B cell (primary cell): Measurements from ENCODE around the gene TMEM185A. TPM values are rescaled to one million over a fixed set of nuclear protein-coding genes. Genes with fewer than 3 reads are reported as not detected.

Experiments
- ATAC-seq: fragments of 200-7000 bp; cut with Tn5 transposase; one replicate; pipeline ENCODE4 v1.10.0; 2021; ENCODE audit warnings: low read depth, mild to moderate bottlenecking, moderate number of reproducible peaks, moderate library complexity
- CTCF ChIA-PET: fragments of 350-600 bp; sonication (Branson Sonifier 250); formaldehyde crosslinking; loops from one replicate; lab custom pipeline; 2021; ENCODE audit warnings: antibody characterized with exemption, inconsistent platforms; lab: Charles Lee
- POLR2A ChIA-PET: fragments of 350-600 bp; sonication (Branson Sonifier 250); formaldehyde crosslinking; loops from one replicate; lab custom pipeline; 2021; ENCODE audit warnings: antibody characterized with exemption; lab: Charles Lee
- DNase-seq: peaks from one replicate; pipeline ENCODE4 v3.0.0; 2013
- H2AFZ ChIP-seq: 2 replicates; pipeline ENCODE4 v1.6.1; 2012; ENCODE audit warnings: mild to moderate bottlenecking, low read depth, low read length; ENCODE audit not compliant: insufficient read depth, poor library complexity, severe bottlenecking
- H3K27ac ChIP-seq, 2 donors: 1 replicate in 1 of 2; 2 replicates in 1 of 2; pipeline ENCODE4 v1.5.1; 2012 to 2013; ENCODE audit warnings: low read length in 2 of 2, mild to moderate bottlenecking in 2 of 2, moderate library complexity in 1 of 2
- H3K27me3 ChIP-seq, 4 experiments: fragments of 200-600 bp in 1 of 4; sonication (generic) in 1 of 4; replicated peaks in 1 of 4; 1 replicate in 2 of 4; 2 replicates in 2 of 4; pipeline versions ENCODE4 v1.6.1 to v1.7.0; 2013 to 2016; ENCODE audit warnings: low read length in 3 of 4, mild to moderate bottlenecking in 2 of 4, mixed read lengths in 1 of 4, moderate library complexity in 1 of 4; ENCODE audit not compliant: insufficient read depth in 4 of 4, control insufficient read depth in 3 of 4; ENCODE audit errors: control extremely low read depth in 1 of 4
- H3K36me3 ChIP-seq, 2 experiments: replicated peaks in 1 of 2; 1 replicate in 1 of 2; 2 replicates in 1 of 2; pipeline versions ENCODE4 v1.6.1 to v1.7.1; 2013; ENCODE audit warnings: low read length in 1 of 2; ENCODE audit not compliant: insufficient read depth in 2 of 2, control insufficient read depth in 1 of 2; ENCODE audit errors: control extremely low read depth in 1 of 2, extremely low read depth in 1 of 2
- H3K4me1 ChIP-seq, 2 donors: fragments of 200-600 bp in 1 of 2; sonication (generic) in 1 of 2; 1 replicate in 1 of 2; 2 replicates in 1 of 2; pipeline versions ENCODE4 v1.5.1 to v1.6.1; 2013 to 2017; ENCODE audit warnings: low read length in 2 of 2; ENCODE audit not compliant: control insufficient read depth in 2 of 2, insufficient read depth in 2 of 2
- H3K4me2 ChIP-seq: replicated peaks from 2 replicates; pipeline ENCODE3; 2012; ENCODE audit warnings: mild to moderate bottlenecking, low read depth, low read length; ENCODE audit not compliant: poor library complexity, severe bottlenecking
- H3K4me3 ChIP-seq, 5 experiments: fragments of 200-600 bp in 1 of 5; sonication (generic) in 1 of 5; 1 replicate in 3 of 5; 2 replicates in 2 of 5; pipeline versions ENCODE4 v1.5.1 to v1.7.0; 2011 to 2016; ENCODE audit warnings: low read length in 4 of 5, mild to moderate bottlenecking in 4 of 5, low read depth in 2 of 5, control low read depth in 1 of 5, moderate library complexity in 1 of 5; ENCODE audit not compliant: insufficient read depth in 1 of 5; ENCODE audit errors: control extremely low read depth in 1 of 5, extremely low read depth in 1 of 5
- H3K79me2 ChIP-seq: fragments of 200-600 bp; sonication (generic); one replicate; pipeline ENCODE4 v1.6.0; 2016; ENCODE audit warnings: low read length; ENCODE audit not compliant: control insufficient read depth, insufficient read depth
- H3K9ac ChIP-seq: fragments of 200-600 bp; sonication (generic); 2 replicates; pipeline ENCODE4 v1.6.1; 2017; ENCODE audit warnings: mild to moderate bottlenecking, low read length, moderate library complexity
- H3K9me3 ChIP-seq, 3 donors: one replicate each; pipeline versions ENCODE4 v1.6.1 to v1.7.1; 2013; ENCODE audit warnings: low read length in 2 of 3; ENCODE audit not compliant: control insufficient read depth in 2 of 3, insufficient read depth in 1 of 3; ENCODE audit errors: control extremely low read depth in 1 of 3
- H4K20me1 ChIP-seq: 2 replicates; pipeline ENCODE4 v1.6.0; 2012; ENCODE audit warnings: mild to moderate bottlenecking, low read length; ENCODE audit not compliant: insufficient read depth, control insufficient read depth, poor library complexity, severe bottlenecking
- H3K27ac Mint-ChIP-seq: one replicate; pipeline ENCODE4 v1.8.0; 2021; ENCODE audit warnings: mixed read lengths
- H3K27me3 Mint-ChIP-seq: one replicate; pipeline ENCODE4 v1.8.0; 2021; ENCODE audit warnings: mixed read lengths
- H3K4me1 Mint-ChIP-seq: one replicate; pipeline ENCODE4 v1.8.0; 2021; ENCODE audit warnings: mixed read lengths
- H3K4me3 Mint-ChIP-seq: one replicate; pipeline ENCODE4 v1.8.0; 2021; ENCODE audit warnings: mixed read lengths
- H3K9me3 Mint-ChIP-seq: one replicate; pipeline ENCODE4 v1.8.0; 2022; ENCODE audit warnings: mixed read lengths; ENCODE audit not compliant: insufficient read depth
- EZH2 ChIP-seq: IDR thresholded peaks from 2 replicates; pipeline ENCODE4 v1.6.1; 2012; ENCODE audit warnings: borderline replicate concordance, low read depth, mild to moderate bottlenecking, moderate library complexity, low read length; ENCODE audit not compliant: insufficient read depth, poor library complexity, severe bottlenecking
- intact Hi-C: fragments of 100-400 bp; cut with micrococcal nuclease; formaldehyde crosslinking; loops from one replicate; pipeline ENCODE4 v1.10.0; 2022
- polyA plus RNA-seq: library from polyadenylated mRNA; depleted of rRNA; stranded (reverse); fragments of >200 nt; gene quantifications from 2 replicates; pipeline ENCODE4 v1.2.3, GENCODE V29; 2012
- total RNA-seq, 2 donors: library from RNA; stranded (reverse); fragments of 120-200 nt in 1 of 2; gene quantifications; 1 replicate in 1 of 2; 2 replicates in 1 of 2; pipeline versions ENCODE4 v1.2.3 to v1.2.4, GENCODE V29; 2013 to 2022
- TF ChIP-seq, protein P1 (sequence below): fragments of 200-600 bp; IDR thresholded peaks from one replicate; pipeline ENCODE4 v1.8.0; 2022; ENCODE audit warnings: antibody characterized with exemption, mild to moderate bottlenecking

TMEM185A gene
- total and polyA plus RNA-seq, 2 donors (not counting 1 experiment from before 2014, with no cell fraction given), result 17.8 to 28.6 TPM

DNA sequence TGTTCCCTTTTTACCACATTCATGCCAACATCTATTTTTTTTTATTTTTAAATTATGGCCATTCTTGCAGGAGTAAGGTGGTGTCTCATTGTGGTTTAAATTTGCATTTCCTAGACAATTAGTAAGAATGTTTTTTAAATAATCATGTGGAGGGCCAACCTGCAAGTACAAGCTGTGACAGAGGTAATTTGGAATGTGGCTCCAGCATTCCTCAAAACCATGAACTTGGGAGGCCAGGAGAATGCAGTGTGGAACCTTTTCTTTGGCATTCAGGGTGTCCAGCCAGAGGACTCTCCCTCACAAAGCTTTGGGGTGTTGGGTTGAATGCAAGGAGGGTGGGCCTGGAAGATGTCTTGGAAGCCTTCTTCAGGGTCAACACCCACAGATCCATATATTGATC lies 7.3 kb upstream of the TMEM185A start:
- Mint-ChIP-seq H3K27ac (no peak overlapping the region), H3K27me3 (peaks cover 9% of the 10 kb centered on the region), H3K4me1 (no peaks in the 10 kb centered on the region), H3K9me3 (no peaks in the 10 kb centered on the region), H3K4me3 (no peak overlapping the region)
- H3K4me2 ChIP-seq, result no peak overlapping the region
- H3K27me3 ChIP-seq, result no peaks in the 10 kb centered on the region
- ATAC-seq (no peak), DNase-seq (no peak)
- H2AFZ ChIP-seq, result no peak overlapping the region
- no peaks in the 10 kb centered on the region for H3K79me2 ChIP-seq
- H3K9me3 ChIP-seq, result no peaks in the 10 kb centered on the region
- TF ChIP-seq, protein P1, sequence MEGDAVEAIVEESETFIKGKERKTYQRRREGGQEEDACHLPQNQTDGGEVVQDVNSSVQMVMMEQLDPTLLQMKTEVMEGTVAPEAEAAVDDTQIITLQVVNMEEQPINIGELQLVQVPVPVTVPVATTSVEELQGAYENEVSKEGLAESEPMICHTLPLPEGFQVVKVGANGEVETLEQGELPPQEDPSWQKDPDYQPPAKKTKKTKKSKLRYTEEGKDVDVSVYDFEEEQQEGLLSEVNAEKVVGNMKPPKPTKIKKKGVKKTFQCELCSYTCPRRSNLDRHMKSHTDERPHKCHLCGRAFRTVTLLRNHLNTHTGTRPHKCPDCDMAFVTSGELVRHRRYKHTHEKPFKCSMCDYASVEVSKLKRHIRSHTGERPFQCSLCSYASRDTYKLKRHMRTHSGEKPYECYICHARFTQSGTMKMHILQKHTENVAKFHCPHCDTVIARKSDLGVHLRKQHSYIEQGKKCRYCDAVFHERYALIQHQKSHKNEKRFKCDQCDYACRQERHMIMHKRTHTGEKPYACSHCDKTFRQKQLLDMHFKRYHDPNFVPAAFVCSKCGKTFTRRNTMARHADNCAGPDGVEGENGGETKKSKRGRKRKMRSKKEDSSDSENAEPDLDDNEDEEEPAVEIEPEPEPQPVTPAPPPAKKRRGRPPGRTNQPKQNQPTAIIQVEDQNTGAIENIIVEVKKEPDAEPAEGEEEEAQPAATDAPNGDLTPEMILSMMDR, result no peak
- TF ChIP-seq EZH2, result no peak
- no peaks in the 10 kb centered on the region for H4K20me1 ChIP-seq
- ChIA-PET POLR2A (interaction anchor here (0.6 kb wide), 1 partner anchor 71 kb away, joined by 8 read pairs; no protein-coding TSS in a partner anchor), CTCF (no interaction called here)
- intact Hi-C loops, result no loop called here
- H3K4me1 ChIP-seq, result no peaks in the 10 kb centered on the region
- H3K4me3 ChIP-seq, result no peak overlapping the region
- H3K9ac ChIP-seq, result no peak overlapping the region
- no peaks in the 10 kb centered on the region for H3K36me3 ChIP-seq
- no peak overlapping the region for H3K27ac ChIP-seq

DNA sequence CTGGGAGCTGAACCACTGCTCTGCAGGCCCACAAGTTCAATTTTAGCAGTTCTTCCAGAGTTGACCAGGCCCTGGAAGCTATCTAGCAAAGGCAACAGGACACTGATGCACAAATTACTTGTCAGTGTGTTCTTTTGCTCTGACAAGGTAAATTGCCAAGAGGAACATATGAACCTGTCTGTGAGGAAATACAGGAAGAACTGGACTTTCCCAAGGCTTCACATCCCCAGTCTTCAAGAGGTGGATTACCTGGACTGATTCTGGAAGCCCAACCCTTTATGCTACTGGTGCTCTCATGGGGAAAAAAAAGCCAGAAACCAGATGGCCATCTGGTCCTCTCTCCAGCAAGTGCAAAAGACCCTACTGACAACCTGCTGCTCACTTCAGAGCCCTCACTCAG lies 1.9 kb upstream of the TMEM185A start:
- POLR2A ChIA-PET, result no interaction called here
- no peak overlapping the region for H3K4me3 Mint-ChIP-seq

More for the DNA sequence above, 1.9 kb upstream of the TMEM185A start:
- H3K4me3 ChIP-seq, result no peak overlapping the region
- H3K4me1 ChIP-seq, result peaks cover 9 to 16% of the 10 kb centered on the region in 2 donors
- no peaks in the 10 kb centered on the region for H3K36me3 ChIP-seq
- Mint-ChIP-seq H3K4me1 (peaks cover 25% of the 10 kb centered on the region), H3K27me3 (peaks cover 3% of the 10 kb centered on the region), H3K27ac (no peak overlapping the region), H3K9me3 (no peaks in the 10 kb centered on the region)
- H3K4me2 ChIP-seq, result no peak overlapping the region
- peaks cover 28% of the 10 kb centered on the region for H3K79me2 ChIP-seq
- intact Hi-C loops, result no loop called here
- no peaks in the 10 kb centered on the region for H3K27me3 ChIP-seq
- CTCF ChIA-PET, result no interaction called here
- no peak overlapping the region for H3K9ac ChIP-seq
- ATAC-seq, result no peak
- no peak for DNase-seq
- TF ChIP-seq, protein P1, result no peak
- no peak for TF ChIP-seq EZH2
- H3K27ac ChIP-seq, result no peak overlapping the region
- H2AFZ ChIP-seq, result no peak overlapping the region
- no peaks in the 10 kb centered on the region for H3K9me3 ChIP-seq
- H4K20me1 ChIP-seq, result peaks cover 17% of the 10 kb centered on the region
